ENCODE measurements around the gene NLRP9.

The NLRP9 gene

GRCh38 chr19:55687281-55688201, 50.7 kb downstream of the NLRP9 start:
- no peak for FAIRE-seq

GRCh38 chr19:55686311-55687050, 51.7 kb downstream of the NLRP9 start:
- FAIRE-seq = no peak

DNA sequence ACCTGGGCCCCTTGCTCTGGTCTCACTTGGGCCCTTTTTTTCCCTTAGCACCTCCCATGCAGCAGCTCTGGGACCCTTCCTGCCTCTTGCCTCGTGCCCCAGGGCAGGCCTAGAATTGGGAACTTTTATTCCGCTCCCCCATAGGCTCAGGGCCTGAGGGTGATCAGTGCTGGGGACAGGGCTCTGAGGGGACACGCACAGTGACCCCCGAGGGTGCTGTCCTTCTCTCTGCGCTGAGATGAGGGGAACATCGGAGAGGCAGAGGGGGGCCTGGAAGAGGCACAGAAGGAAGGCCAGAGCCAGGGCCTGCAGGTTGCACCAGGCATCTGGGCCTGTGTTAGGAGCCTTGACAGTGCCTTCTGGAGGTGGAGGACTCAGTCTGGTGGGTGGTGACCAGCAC, 52.4 kb downstream of the NLRP9 start:
- no peak for FAIRE-seq

DNA sequence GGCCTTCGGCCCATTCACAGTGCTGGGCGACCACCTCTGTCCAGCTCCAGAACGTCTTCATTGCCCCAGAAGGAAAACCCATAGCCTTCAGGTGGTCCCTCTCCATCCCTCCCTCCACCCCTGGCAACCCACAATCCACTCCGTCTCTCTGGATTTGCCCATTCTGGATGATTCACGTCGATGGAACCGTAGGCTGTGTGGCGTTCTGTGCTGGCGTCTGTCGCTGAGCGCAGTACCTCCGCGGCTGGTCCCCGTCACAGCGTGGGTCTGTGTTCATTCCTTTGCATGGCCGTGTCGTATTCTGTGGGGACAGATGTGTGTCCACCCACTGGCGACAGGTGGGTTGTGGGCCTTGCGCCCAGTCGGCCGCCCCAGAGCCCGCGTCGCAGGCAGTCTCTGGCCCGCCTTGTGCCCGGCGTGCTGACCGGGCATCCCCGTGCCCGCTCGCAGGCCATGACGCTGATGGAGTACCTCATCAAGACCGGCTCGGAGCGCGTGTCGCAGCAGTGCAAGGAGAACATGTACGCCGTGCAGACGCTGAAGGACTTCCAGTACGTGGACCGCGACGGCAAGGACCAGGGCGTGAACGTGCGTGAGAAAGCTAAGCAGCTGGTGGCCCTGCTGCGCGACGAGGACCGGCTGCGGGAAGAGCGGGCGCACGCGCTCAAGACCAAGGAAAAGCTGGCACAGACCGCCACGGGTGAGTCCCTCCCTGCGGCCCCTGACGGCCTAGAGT, 53.1 kb downstream of the NLRP9 start:
- no peak for FAIRE-seq

DNA sequence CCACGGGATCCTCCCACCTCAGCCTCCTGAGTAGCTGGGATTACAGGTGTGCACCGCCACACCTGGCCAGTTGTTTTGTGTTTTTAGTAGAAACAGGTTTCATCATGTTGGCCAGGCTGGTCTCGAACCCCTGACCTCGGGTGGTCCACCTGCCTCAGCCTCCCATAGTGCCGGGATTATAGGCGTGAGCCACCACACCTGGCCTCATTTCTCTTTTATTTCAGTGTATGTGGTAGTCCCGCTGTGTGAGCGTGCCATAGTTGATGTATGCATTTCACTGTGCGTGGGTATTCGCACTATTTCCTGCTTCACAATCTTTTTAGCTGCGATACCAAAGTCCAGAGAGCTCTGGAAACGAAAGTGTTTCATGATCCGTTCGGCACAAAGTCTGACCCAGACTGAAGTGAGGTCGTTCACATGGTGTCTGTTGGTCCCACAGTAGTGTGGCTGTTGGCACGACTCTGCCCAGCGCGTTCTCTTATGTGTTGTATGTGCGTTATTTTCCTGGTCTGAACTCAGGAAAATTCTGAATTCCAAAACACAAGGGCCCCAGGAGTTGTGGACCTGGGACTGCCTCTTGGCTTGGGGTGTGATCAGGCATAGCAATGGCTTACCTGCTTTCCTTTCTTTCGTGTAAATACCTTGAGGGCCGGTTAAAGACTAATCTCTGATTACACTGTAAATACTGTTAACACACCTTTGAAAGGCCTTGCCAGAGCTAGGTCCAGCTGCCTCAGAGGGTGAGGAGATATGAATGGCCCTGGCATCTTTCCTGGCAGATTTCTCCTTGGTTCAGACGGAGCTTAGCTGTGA, 54.5 kb downstream of the NLRP9 start:
- peak; percentile 33 for FAIRE-seq

GRCh38 chr19:55681131-55682092, 56.8 kb downstream of the NLRP9 start:
- no peak for FAIRE-seq

- no peak for FAIRE-seq
Observed at GRCh38 chr19:55680339-55681130, 57.7 kb downstream of the NLRP9 start.

GRCh38 chr19:55679343-55680257, 58.6 kb downstream of the NLRP9 start:
- FAIRE-seq = no peak

- FAIRE-seq = no peak
Observed at GRCh38 chr19:55678121-55678671, 60.0 kb downstream of the NLRP9 start.

DNA sequence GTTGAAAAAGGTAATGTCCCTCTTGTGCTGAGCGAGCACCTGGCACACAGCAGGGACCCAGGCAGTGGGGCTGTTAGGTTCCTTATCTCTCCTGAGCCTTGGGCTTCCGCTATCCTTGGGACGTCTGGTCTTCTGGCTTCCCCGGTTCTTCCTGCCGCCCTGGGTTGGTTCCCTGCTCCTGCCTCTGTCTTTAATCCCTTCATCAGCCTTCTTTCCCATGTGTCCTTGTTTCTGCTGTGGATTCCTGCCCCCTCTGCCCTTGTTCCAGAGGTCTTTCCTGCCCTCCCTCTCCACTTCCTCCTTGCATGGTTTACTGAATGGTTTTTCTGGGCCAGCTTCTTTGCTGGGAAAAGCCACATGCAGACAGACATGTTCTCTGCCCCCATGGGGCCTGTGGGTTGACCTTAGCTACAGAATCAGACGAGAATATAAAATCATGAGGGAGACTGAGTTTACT, 60.6 kb downstream of the NLRP9 start:
- no peak for FAIRE-seq

DNA sequence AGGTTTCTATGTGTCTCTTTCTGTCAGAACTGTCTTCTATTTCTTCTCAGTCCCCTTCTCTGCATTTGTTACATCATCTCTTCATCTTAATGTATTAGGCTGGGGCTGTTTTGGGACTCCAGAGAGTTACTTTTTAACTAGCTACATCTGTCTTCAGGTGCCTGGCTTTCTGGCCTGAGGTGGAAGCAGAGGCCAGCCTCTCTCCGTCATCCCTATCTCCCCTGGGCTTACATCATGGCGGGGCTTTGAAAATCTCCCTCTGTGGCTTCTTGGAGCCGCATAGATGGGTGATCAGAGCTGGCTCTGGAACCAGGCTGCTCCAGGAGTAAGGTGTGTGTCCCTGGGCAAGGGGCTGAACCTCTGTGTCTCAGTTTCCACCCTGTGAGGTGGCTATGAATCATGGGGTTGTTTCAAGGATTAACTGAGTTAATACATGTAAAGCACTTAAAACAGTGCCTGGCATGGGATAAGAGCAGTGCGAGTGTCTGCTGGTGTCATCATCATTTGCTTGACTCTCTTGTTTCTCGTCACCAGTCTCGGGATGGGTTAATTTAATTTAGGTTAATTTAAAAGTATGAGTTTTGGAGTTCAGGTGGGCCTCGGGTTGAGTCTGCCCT, 61.2 kb downstream of the NLRP9 start:
- no peak for FAIRE-seq

DNA sequence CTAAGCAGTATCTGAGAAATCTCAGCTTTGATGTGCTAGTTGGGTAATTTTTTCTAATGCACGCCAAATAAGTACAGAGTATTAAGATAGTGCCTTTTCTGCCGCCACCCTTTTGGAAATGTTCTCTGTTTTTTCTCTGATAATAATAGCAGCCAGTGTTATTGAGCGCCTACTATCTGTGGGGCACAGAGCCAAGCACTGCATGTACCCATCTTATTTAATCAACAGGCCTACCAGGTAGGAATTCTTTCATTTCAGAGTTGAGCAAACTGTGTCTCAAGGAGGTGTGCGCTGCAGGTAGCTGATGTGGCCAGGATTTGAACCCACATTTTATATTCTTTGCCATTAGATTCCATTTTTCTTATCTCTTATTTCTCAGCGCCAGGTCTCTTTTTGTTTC, 61.8 kb downstream of the NLRP9 start:
- no peak for FAIRE-seq

GRCh38 chr19:55675661-55676354, 62.4 kb downstream of the NLRP9 start:
- FAIRE-seq = no peak

DNA sequence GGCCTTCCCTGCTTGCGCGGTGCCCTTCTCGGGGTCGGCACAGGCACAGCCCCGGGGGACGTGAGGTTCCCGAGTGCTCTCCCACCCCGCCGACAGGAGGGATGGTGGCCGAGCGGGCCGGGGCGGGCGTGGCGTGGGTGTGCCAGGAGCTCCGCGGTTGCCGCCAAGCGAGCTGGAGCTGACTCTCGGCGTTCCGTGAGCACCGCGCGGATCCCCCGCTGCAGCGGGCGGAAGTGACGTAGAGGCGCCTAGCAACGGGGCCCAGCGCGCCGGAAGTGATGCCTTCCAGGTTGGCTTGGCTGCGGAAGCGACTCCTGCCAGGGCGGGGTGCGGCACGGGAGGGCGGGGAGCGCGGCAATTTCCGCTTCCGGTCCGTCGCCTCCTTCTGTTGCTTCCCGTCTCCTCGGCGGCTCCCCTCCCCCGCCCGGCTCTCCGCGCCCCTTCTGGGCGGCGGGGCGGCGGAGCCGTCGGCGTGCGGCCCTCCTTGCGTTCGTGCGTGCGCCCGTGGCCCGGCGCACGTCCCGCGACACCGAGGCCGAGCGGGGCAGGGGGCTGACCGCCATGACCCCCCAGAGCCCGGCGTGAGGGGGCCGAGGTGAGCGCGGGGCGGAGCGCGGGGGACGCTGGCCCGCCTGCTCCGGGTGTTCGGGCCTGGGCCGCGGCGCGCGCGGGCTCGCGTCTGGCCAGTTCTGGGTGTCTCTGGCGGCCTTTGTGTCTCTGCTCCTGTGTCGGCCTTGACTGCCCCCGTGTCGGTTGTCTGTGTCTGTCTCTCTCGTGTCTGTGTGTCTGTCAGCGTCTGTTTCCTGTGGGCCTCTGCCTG, 63.2 kb downstream of the NLRP9 start, which contains the start of gene EPN1:
EPN1 (plus strand) TSS at position 386 of the 820 bp plus-strand sequence. CDS start 3,402 bp downstream, outside the sequence.
- FAIRE-seq = no peak

- FAIRE-seq = no peak
Observed at GRCh38 chr19:55674459-55674840, 63.8 kb downstream of the NLRP9 start.

DNA sequence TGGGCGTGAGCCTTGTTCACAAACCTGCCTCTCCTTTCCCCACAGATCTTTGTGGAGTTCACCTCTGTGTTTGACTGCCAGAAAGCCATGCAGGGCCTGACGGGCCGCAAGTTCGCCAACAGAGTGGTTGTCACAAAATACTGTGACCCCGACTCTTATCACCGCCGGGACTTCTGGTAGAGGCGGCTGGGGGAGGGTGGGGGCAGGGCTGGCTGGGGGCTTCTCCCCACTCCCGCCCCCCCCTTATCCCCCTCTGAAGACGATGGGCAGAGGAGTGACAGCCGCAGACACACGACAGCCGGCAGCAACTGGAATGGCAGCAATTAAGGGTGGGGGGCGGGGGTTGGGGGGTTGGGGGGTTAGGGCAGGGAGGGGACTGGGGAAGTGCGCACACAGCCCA, 64.3 kb downstream of the NLRP9 start:
- FAIRE-seq = no peak

GRCh38 chr19:55673465-55673864, 64.7 kb downstream of the NLRP9 start:
- FAIRE-seq = no peak
